ENCODE data around the gene KCNJ15. TPM values are rescaled to one million over a fixed set of nuclear protein-coding genes. Genes with fewer than 3 reads are reported as not detected.

The KCNJ15 gene
- total and polyA plus RNA-seq, 2 of the 4 experiments (the other 2 are of a cell fraction), result under 0.01 to 0.07 TPM

DNA sequence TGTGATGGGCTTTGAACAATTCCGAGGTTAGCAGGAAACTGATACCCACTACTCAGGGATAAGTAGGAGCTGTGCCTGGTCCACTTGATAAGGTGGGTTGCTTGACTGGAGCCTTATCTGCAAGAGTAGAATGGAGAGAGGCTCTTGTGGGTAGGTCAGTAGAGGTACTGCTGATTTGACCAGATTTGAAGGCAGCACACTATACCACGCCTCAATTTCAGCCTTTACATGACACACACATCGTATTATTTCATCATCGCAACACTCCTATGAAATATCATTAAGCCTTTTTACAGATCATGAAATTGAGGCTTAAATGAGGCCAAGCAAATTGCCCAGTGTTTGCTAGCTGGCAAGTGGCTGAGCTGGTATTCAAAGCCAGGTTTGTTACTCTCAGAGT lies 69.6 kb downstream of the KCNJ15 start:
- H3K4ac ChIP-seq (ENCODE audit: low read depth, low read length), result no peak overlapping the region
- H2BK15ac ChIP-seq (ENCODE audit: low read depth, low read length), result peak overlapping the region; percentile 11; the same call in 2 of the 3 replicates
- H3K9me3 ChIP-seq (ENCODE audit: control insufficient read depth, insufficient read depth, low read length), result no peaks in the 10 kb centered on the region
- no peak overlapping the region for H4K5ac ChIP-seq (ENCODE audit: low read depth, low read length)
- ATAC-seq (ENCODE audit: low read depth) (no peak), DNase-seq (no peak)
- H3K56ac ChIP-seq (ENCODE audit: extremely low read depth, insufficient read depth, low read length), result no peak overlapping the region
- H3K18ac ChIP-seq (ENCODE audit: low read depth, low read length), result no peak overlapping the region
- intact Hi-C loops (cut with micrococcal nuclease) (no loop called here), in situ Hi-C loops (cut with MboI; ENCODE audit: low sequenced_read_pairs) (no loop called here), dilution Hi-C loops (cut with HindIII; ENCODE audit: low sequenced_read_pairs, unreplicated experiment) (no loop called here)
- H2AFZ ChIP-seq (replicated peaks; ENCODE audit: low read length, poor library complexity), result no peak overlapping the region
- H3K9ac ChIP-seq (ENCODE audit: low read depth, low read length), result no peak overlapping the region
- no TSS peak for BruUV-seq (replicated peaks)
- ChIA-PET CTCF (interaction anchor here (1.1 kb wide), 1 partner anchor 30 kb away, joined by 5 read pairs; no protein-coding TSS in a partner anchor), POLR2A (ENCODE audit: unreplicated experiment) (no interaction called here)
- H4K20me1 ChIP-seq (ENCODE audit: insufficient read depth, low read length), result no peaks in the 10 kb centered on the region
- WGBS, 2 experiments (ENCODE audit: extremely low coverage in 2 of 2, insufficient read length in 1 of 2), result 100% methylated on average over 2 of the region's 4 CpGs; no CpG with 5 or more reads in 1 of the 2 experiments
- no peak overlapping the region for H4K8ac ChIP-seq (ENCODE audit: low read depth in 2 of 2, low read length in 2 of 2)
- H2BK20ac ChIP-seq (ENCODE audit: low read depth, low read length), result 0 out of 2 replicates have a peak overlapping the region, but pooled peaks have one; percentile 27
- H3K27me3 ChIP-seq (ENCODE audit: control insufficient read depth, insufficient read depth, low read length), result no peaks in the 10 kb centered on the region
- H3K14ac ChIP-seq (replicated peaks; ENCODE audit: low read depth, low read length), result no peak overlapping the region
- H3K23ac ChIP-seq (ENCODE audit: low read depth, low read length), result no peak overlapping the region
- no peaks in the 10 kb centered on the region for H3K36me3 ChIP-seq (ENCODE audit: control insufficient read depth, insufficient read depth, low read length)
- TF ChIP-seq RCOR1 (IDR thresholded peaks at IDR 0.05; ENCODE audit: insufficient replicate concordance, low read length) (no peak), CEBPB (IDR thresholded peaks at IDR 0.05; ENCODE audit: low read depth, low read length) (peak; percentile 32; the same call in 1 of the 2 replicates)
- no peak overlapping the region for H3K4me3 ChIP-seq (ENCODE audit: insufficient read depth, low read depth, low read length)
- no peak overlapping the region for H3K27ac ChIP-seq (ENCODE audit: insufficient read depth, low read length)
- no peak overlapping the region for H3K4me2 ChIP-seq (ENCODE audit: low read depth, low read length)
- H4K91ac ChIP-seq (ENCODE audit: insufficient read depth, low read depth, low read length), result no peak overlapping the region
- H2AK5ac ChIP-seq (ENCODE audit: low read depth, low read length), result peak overlapping the region; percentile 33
- peaks cover 13% of the 10 kb centered on the region for H3K9me1 ChIP-seq (ENCODE audit: insufficient read depth, low read length)
- H3K79me1 ChIP-seq (ENCODE audit: low read depth in 1 of 2, low read length in 2 of 2), result no peaks in the 10 kb centered on the region
- peaks cover 5% of the 10 kb centered on the region for H3K4me1 ChIP-seq (ENCODE audit: control insufficient read depth, insufficient read depth, low read length)
- H2AK9ac ChIP-seq (replicated peaks; ENCODE audit: low read depth, low read length, poor library complexity), result no peak overlapping the region
- no peak overlapping the region for H2BK120ac ChIP-seq (ENCODE audit: low read depth, low read length)
- no peak overlapping the region for H2BK5ac ChIP-seq (ENCODE audit: low read depth, low read length, poor library complexity, severe bottlenecking)

Data from IMR-90 (cell line).